Lower lobe of right lung (tissue), 2 donors: ENCODE results near the gene SNX20. TPM values are rescaled to one million over a fixed set of nuclear protein-coding genes. Genes with fewer than 3 reads are reported as not detected.

Experiments
- ATAC-seq, 2 donors: fragments of 200-7000 bp; cut with Tn5 transposase; one replicate each; pipeline ENCODE4 v1.9.1; 2020 to 2022; ENCODE audit warnings: mild to moderate bottlenecking in 2 of 2, moderate library complexity in 2 of 2
- DNase-seq: peaks from one replicate; pipeline ENCODE4 v3.0.0-alpha.2; 2020
- H3K27ac ChIP-seq: fragments of 200-600 bp; one replicate; pipeline ENCODE4 v1.8.0; 2022
- H3K27me3 ChIP-seq: fragments of 200-600 bp; one replicate; pipeline ENCODE4 v1.8.0; 2022; ENCODE audit warnings: low read depth
- H3K36me3 ChIP-seq: fragments of 200-600 bp; one replicate; pipeline ENCODE4 v1.8.0; 2022; ENCODE audit warnings: mild to moderate bottlenecking
- H3K4me1 ChIP-seq: fragments of 200-600 bp; one replicate; pipeline ENCODE4 v1.8.0; 2022
- H3K4me3 ChIP-seq: fragments of 200-600 bp; one replicate; pipeline ENCODE4 v1.8.0; 2022; ENCODE audit warnings: mild to moderate bottlenecking
- H3K9me3 ChIP-seq: fragments of 200-600 bp; one replicate; pipeline ENCODE4 v1.8.0; 2022
- CTCF ChIP-seq: fragments of 200-600 bp; IDR thresholded peaks from one replicate; pipeline ENCODE4 v1.8.0; 2022; ENCODE audit warnings: antibody characterized with exemption, mild to moderate bottlenecking
- intact Hi-C: fragments of 100-400 bp; cut with DNase I; formaldehyde crosslinking; loops from one replicate; pipeline ENCODE4 v1.11.0; 2022
- total RNA-seq: library from RNA; stranded (reverse); fragmentation: NEBNext Ultra II Directional; extraction: Animal tissue kit (Norgen Biotek cat#: 25700); gene quantifications from one replicate; pipeline ENCODE4 v1.2.1, GENCODE V29; 2021
- donor health status: DM: no; HTN: yes; CAD: no; lungs with severe emphysema.

SNX20 gene
- total RNA-seq, 1 donor from 2014 or later: 15.4 TPM

GRCh38 chr16:50712956-50713355, 31.8 kb upstream of the SNX20 start:
- Histone ChIP-seq H3K4me1 (peaks cover 36% of the 10 kb centered on the region), H3K4me3 (no peak overlapping the region), H3K36me3 (peaks cover 10% of the 10 kb centered on the region), H3K27ac (no peak overlapping the region), H3K9me3 (no peaks in the 10 kb centered on the region), H3K27me3 (no peaks in the 10 kb centered on the region)
- ATAC-seq: no peak
- intact Hi-C loops: no loop called here
- no peak for TF ChIP-seq CTCF
- no peak for DNase-seq

GRCh38 chr16:50712560-50712898, 31.4 kb upstream of the SNX20 start:
- Histone ChIP-seq H3K9me3 (no peaks in the 10 kb centered on the region), H3K4me3 (no peak overlapping the region), H3K27ac (no peak overlapping the region), H3K4me1 (peaks cover 40% of the 10 kb centered on the region), H3K27me3 (no peaks in the 10 kb centered on the region), H3K36me3 (peaks cover 10% of the 10 kb centered on the region)
- DNase-seq (no peak), ATAC-seq (no peak)
- intact Hi-C loops: no loop called here
- TF ChIP-seq CTCF: no peak

- Histone ChIP-seq H3K27ac (no peak overlapping the region), H3K4me1 (peaks cover 40% of the 10 kb centered on the region), H3K9me3 (no peaks in the 10 kb centered on the region), H3K27me3 (no peaks in the 10 kb centered on the region), H3K4me3 (no peak overlapping the region), H3K36me3 (peaks cover 10% of the 10 kb centered on the region)
- no peak for DNase-seq
- intact Hi-C loops: no loop called here
- TF ChIP-seq CTCF: no peak
- no peak for ATAC-seq
Observed at GRCh38 chr16:50711862-50712559, 30.9 kb upstream of the SNX20 start.

- Histone ChIP-seq H3K27ac (no peak overlapping the region), H3K4me1 (peaks cover 40% of the 10 kb centered on the region), H3K9me3 (no peaks in the 10 kb centered on the region), H3K4me3 (no peak overlapping the region), H3K27me3 (no peaks in the 10 kb centered on the region), H3K36me3 (peaks cover 10% of the 10 kb centered on the region)
- DNase-seq: no peak
- intact Hi-C loops: no loop called here
- ATAC-seq: no peak
- TF ChIP-seq CTCF: no peak
Observed at GRCh38 chr16:50711040-50711439, 29.9 kb upstream of the SNX20 start.

- Histone ChIP-seq H3K27ac (no peak overlapping the region), H3K27me3 (no peaks in the 10 kb centered on the region), H3K9me3 (peaks cover 2% of the 10 kb centered on the region), H3K4me3 (no peak overlapping the region), H3K4me1 (peaks cover 40% of the 10 kb centered on the region), H3K36me3 (peaks cover 10% of the 10 kb centered on the region)
- ATAC-seq (no peak), DNase-seq (no peak)
- TF ChIP-seq CTCF: no peak
- intact Hi-C loops: no loop called here
Observed at GRCh38 chr16:50709980-50710379, 28.9 kb upstream of the SNX20 start.
